RKO (cell line): Measurements from ENCODE around the gene MYBPC1.
"Not testable (repeated sequence)": the region's sequence is repeated elsewhere in the genome, so short reads cannot be mapped to it uniquely, and the experiment has no call there.

Experiments used
- DNase-seq: peaks from one replicate; pipeline ENCODE4 v3.0.0-alpha.2; 2016; ENCODE audit warnings: low spot score

MYBPC1 gene

GRCh38 chr12:101734482-101734881 lies 139.7 kb downstream of the MYBPC1 start:
- DNase-seq = not testable (repeated sequence)
